Ascending aorta (tissue), 2 donors: ENCODE results near the gene INPP5E. TPM values are rescaled to one million over a fixed set of nuclear protein-coding genes. Genes with fewer than 3 reads are reported as not detected.

Experiments used
- DNase-seq, 2 donors: peaks; one replicate each; pipeline ENCODE4 v3.0.0-alpha.2; 2019; ENCODE audit warnings: low spot score in 2 of 2
- H3K27ac ChIP-seq, 2 donors: fragments of 200-600 bp; sonication (generic); one replicate each; pipeline ENCODE4 v1.5.1; 2016 to 2017; ENCODE audit warnings: mild to moderate bottlenecking in 1 of 2
- H3K27me3 ChIP-seq: fragments of 200-600 bp; sonication (generic); one replicate; pipeline ENCODE4 v1.5.1; 2017
- H3K36me3 ChIP-seq, 2 donors: fragments of 200-600 bp; sonication (generic); one replicate each; pipeline ENCODE4 v1.5.1; 2016
- H3K4me1 ChIP-seq, 2 donors: fragments of 200-600 bp; sonication (generic); one replicate each; pipeline ENCODE4 v1.5.1; 2016 to 2017; ENCODE audit warnings: mild to moderate bottlenecking in 1 of 2
- H3K4me3 ChIP-seq, 2 donors: fragments of 200-600 bp; sonication (generic); one replicate each; pipeline ENCODE4 v1.5.1; 2016 to 2017; ENCODE audit warnings: mild to moderate bottlenecking in 1 of 2
- H3K9me3 ChIP-seq, 2 donors: fragments of 200-600 bp; sonication (generic); one replicate each; pipeline ENCODE4 v1.5.1; 2016
- intact Hi-C: fragments of 100-400 bp; cut with DNase I; formaldehyde crosslinking; loops from one replicate; pipeline ENCODE4 v1.15.1; 2023
- total RNA-seq: library from RNA; depleted of rRNA; stranded (reverse); fragments of >200 nt; gene quantifications from one replicate; pipeline ENCODE4 v1.1.0, GENCODE V29; 2016
- TF ChIP-seq, protein P1 (sequence below), 3 experiments: fragments of 200-600 bp in 2 of 3; fragments of 450-650 bp in 1 of 3; sonication (generic) in 2 of 3; IDR thresholded peaks; one replicate each; pipeline ENCODE4 v1.5.1; 2016 to 2019; ENCODE audit warnings: antibody characterized with exemption in 3 of 3, mild to moderate bottlenecking in 1 of 3, moderate library complexity in 1 of 3

The INPP5E gene
- total RNA-seq, 1 donor from 2014 or later: 20.2 TPM

GRCh38 chr9:136456258-136456657 lies 16.6 kb upstream of the INPP5E start:
- Histone ChIP-seq H3K27me3 (no peaks in the 10 kb centered on the region), H3K27ac (no peak overlapping the region), H3K4me1 (no peaks in the 10 kb centered on the region), H3K9me3 (no peaks in the 10 kb centered on the region), H3K36me3 (peaks cover 84 to 100% of the 10 kb centered on the region in 2 donors), H3K4me3 (no peak overlapping the region)
- TF ChIP-seq, protein P1, sequence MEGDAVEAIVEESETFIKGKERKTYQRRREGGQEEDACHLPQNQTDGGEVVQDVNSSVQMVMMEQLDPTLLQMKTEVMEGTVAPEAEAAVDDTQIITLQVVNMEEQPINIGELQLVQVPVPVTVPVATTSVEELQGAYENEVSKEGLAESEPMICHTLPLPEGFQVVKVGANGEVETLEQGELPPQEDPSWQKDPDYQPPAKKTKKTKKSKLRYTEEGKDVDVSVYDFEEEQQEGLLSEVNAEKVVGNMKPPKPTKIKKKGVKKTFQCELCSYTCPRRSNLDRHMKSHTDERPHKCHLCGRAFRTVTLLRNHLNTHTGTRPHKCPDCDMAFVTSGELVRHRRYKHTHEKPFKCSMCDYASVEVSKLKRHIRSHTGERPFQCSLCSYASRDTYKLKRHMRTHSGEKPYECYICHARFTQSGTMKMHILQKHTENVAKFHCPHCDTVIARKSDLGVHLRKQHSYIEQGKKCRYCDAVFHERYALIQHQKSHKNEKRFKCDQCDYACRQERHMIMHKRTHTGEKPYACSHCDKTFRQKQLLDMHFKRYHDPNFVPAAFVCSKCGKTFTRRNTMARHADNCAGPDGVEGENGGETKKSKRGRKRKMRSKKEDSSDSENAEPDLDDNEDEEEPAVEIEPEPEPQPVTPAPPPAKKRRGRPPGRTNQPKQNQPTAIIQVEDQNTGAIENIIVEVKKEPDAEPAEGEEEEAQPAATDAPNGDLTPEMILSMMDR (IDR thresholded peaks at IDR 0.05): no peak
- intact Hi-C loops: no loop called here
- DNase-seq: no peak

DNA sequence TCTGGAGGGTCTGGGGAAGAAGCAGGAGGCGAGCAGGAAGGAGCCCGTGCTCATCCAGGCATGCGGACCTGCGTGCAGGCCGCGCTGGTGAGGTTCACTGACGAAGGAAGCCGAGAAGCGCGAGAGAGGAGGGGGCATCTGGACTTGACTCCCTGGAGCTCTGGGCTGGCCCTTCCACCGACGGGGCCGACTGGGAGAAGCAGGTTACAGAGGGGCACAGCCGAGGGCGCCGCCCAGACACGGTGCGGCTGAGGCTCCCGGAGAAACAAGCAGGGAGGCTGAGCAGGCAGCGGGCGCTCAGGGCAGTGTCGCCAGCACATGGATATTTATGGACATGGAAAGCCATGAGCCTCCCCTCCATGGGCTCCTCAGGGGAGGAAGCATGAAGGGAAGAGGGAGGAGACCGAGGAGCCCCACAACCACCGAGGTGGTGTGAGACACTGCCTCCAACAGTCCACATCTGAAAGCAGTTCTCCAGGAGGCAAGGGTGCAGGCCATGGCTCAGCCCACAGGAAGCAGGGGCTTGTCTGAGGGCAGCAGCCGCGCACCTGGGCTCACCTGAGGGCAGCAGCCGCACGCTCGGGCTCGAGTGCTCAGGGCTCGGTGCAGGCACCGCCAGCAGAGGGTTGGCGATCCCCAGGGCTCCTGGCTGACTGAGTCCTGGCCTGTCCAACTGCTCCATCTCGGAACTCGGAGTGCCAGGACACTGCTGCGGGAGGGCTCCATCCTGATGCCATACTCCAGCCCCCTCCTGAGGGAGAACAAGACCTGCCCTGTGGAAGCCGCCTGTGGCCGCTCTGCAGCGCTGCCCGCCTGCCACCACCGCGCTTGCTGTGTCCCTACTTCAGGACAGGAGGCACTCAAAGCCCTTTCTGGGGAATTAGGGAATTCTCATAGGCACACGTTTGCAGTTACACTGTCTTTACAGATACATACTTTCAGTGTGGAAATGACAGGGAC lies 15.7 kb upstream of the INPP5E start:
- Histone ChIP-seq H3K36me3 (peaks cover 84 to 100% of the 10 kb centered on the region in 2 donors), H3K27me3 (no peaks in the 10 kb centered on the region), H3K4me1 (no peaks in the 10 kb centered on the region), H3K9me3 (no peaks in the 10 kb centered on the region), H3K4me3 (no peak overlapping the region), H3K27ac (no peak overlapping the region)
- intact Hi-C loops: no loop called here
- TF ChIP-seq, protein P1 (IDR thresholded peaks at IDR 0.05): no peak
- DNase-seq: no peak

DNA sequence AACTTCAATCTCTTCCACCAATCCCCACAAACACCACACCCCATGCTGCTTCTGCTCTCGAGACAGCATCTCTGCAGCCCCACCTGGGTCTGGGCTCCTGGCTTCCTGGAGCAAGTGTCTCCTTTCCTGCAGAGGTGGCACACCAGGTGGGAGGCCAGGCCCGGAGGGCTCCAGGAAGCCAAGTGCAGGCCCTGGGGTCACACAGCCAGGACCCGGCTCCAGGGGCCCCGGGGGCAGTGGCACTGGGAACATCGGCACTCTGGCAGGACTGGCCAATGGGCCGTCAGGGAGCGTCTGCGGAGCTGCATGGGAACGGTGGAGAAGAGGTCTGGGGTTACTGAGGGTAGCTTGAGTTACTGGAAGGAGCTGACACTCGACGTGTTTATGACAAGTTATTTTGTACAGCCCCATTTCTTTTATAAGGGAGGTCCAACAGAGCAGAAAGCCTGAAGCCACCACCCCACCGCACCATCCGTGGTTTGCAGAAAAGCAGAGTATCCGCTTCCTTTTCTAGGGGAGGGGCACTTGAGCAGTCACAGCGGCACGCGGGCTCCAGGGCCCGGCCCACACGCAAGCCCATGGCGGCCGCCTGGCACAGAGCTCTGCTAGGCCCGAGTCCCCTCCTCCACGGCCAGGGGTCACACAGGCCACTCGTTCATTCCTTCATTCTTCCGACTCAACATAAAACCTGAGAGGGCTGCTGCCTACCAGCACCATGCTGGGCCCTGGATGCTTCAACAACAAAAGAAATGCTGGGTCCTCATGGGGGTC lies 14.6 kb upstream of the INPP5E start:
- Histone ChIP-seq H3K4me3 (no peak overlapping the region), H3K4me1 (no peaks in the 10 kb centered on the region), H3K27ac (no peak overlapping the region), H3K27me3 (no peaks in the 10 kb centered on the region), H3K36me3 (peaks cover 79 to 100% of the 10 kb centered on the region in 2 donors), H3K9me3 (no peaks in the 10 kb centered on the region)
- intact Hi-C loops: no loop called here
- TF ChIP-seq, protein P1 (IDR thresholded peaks at IDR 0.05): no peak
- no peak for DNase-seq

DNA sequence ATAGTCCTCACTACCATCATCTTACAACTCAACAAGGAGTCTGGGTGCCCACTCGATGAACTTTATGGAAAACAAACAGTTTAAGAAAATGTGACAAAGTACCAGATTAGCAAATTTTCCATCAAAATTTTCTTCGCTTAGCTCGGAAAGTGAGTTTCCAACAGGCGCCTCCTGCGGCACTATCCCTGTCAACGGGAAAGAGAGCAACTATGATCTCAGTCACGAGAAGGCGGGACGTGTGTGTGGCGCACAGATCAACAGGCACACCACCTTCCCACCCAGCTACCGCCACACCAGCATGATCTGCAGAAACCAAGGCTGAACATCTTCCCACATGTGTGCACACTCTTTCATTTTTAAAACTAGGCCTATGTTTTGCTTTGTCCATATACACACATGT lies 13.7 kb upstream of the INPP5E start:
- no peak for DNase-seq
- H3K27me3 ChIP-seq: no peaks in the 10 kb centered on the region
- H3K36me3 ChIP-seq: peaks cover 79 to 100% of the 10 kb centered on the region in 2 donors
- no peak overlapping the region for H3K27ac ChIP-seq
- no peak overlapping the region for H3K4me3 ChIP-seq
- TF ChIP-seq, protein P1 (IDR thresholded peaks at IDR 0.05): no peak
- H3K4me1 ChIP-seq: no peaks in the 10 kb centered on the region
- no peaks in the 10 kb centered on the region for H3K9me3 ChIP-seq
- intact Hi-C loops: no loop called here

DNA sequence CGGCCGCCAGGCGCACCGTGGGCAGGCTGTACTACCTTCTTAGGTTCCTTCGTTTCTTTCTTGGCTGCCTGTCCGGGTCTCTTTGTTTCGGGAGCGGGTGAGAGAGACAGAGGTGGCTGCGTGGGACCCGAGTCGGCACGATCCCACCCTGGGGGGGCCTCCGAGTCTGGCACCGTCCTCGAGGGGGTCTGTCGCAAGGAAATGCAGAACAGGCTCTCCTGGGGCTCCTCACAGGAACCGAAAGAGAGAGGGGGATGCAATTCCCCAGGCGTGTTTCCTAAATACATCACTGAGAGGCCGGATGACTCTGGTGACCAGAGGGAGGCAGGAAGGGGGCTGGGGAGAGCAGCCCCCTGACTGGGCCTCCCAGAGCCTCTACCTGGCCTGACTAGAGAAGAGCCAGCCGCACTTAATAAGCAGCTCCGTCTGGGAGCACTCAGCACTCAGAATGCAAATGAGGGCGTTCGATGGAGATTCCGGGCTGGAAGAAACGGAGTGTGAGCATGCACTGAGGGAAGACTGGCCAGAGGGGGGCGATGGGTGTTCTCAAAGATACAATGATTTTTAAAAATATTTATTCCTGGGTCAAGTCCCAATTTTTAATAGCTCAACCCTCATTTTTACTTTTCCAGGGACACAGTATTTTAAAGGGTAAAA lies 11.7 kb upstream of the INPP5E start:
- intact Hi-C loops: no loop called here
- TF ChIP-seq, protein P1 (IDR thresholded peaks at IDR 0.05): no peak

More for the DNA sequence above, 11.7 kb upstream of the INPP5E start:
- H3K27ac ChIP-seq: no peak overlapping the region
- H3K4me1 ChIP-seq: no peaks in the 10 kb centered on the region
- H3K4me3 ChIP-seq: no peak overlapping the region
- no peaks in the 10 kb centered on the region for H3K9me3 ChIP-seq
- DNase-seq: no peak
- no peaks in the 10 kb centered on the region for H3K27me3 ChIP-seq
- peaks cover 80 to 100% of the 10 kb centered on the region in 2 donors for H3K36me3 ChIP-seq
